Motor neuron (in vitro differentiated cells): Measurements from ENCODE around the gene SPATA16. TPM values are rescaled to one million over a fixed set of nuclear protein-coding genes. Genes with fewer than 3 reads are reported as not detected.
A peak's percentile ranks its signal among the peaks of the same experiment; 100 is the strongest.

ENCODE experiments used
- ATAC-seq, 8 experiments: fragments of 200-7000 bp; cut with Tn5 transposase; replicated peaks in 6 of 8; 2 replicates each; pipeline ENCODE4 v1.8.0; 2021; ENCODE audit warnings: mild to moderate bottlenecking in 8 of 8, moderate library complexity in 8 of 8
- H3K27ac ChIP-seq, 2 donors: fragments of 250-450 bp; sonication (Bioruptor Pico); 2 replicates each; pipeline ENCODE4 v1.9.0; 2021; ENCODE audit warnings: antibody characterized with exemption in 2 of 2, mild to moderate bottlenecking in 2 of 2, moderate library complexity in 1 of 2
- H3K4me1 ChIP-seq, 2 donors: fragments of 250-450 bp; sonication (Bioruptor Pico); replicated peaks in 1 of 2; 2 replicates each; pipeline ENCODE4 v1.6.1; 2021; ENCODE audit warnings: antibody characterized with exemption in 2 of 2, mild to moderate bottlenecking in 2 of 2, moderate library complexity in 1 of 2
- H3K4me3 ChIP-seq, 5 donors: fragments of 250-450 bp; sonication (Bioruptor Pico); 2 replicates each; pipeline ENCODE4 v1.9.0; 2021; ENCODE audit warnings: antibody characterized with exemption in 5 of 5, mild to moderate bottlenecking in 5 of 5, moderate library complexity in 4 of 5
- WGBS, 10 experiments: fragments of 450-650 bp; shearing (Covaris generic); methylation state at CpG; one replicate each; pipeline ENCODE4 v1.0.0; 2022; 5-methylcytosine and 5-hydroxymethylcytosine counted together
- in situ Hi-C, 9 experiments: fragments of 400-800 bp; cut with MboI; loops; one replicate each; pipeline ENCODE4 v1.15.0; 2021; ENCODE audit warnings: low sequenced_read_pairs in 9 of 9, low pct_unique_long_range_greater_than_20kb in 2 of 9; ENCODE audit not compliant: unreplicated experiment in 9 of 9
- total RNA-seq, 8 experiments: library from RNA; unstranded; fragments of 300-600 nt; gene quantifications; 2 replicates each; pipeline versions ENCODE4 v1.2.3 to v1.2.4, GENCODE V29; 2022

Gene SPATA16
- total RNA-seq, 8 experiments from 2014 or later = 0.11 to 0.14 TPM; not detected in 6

DNA sequence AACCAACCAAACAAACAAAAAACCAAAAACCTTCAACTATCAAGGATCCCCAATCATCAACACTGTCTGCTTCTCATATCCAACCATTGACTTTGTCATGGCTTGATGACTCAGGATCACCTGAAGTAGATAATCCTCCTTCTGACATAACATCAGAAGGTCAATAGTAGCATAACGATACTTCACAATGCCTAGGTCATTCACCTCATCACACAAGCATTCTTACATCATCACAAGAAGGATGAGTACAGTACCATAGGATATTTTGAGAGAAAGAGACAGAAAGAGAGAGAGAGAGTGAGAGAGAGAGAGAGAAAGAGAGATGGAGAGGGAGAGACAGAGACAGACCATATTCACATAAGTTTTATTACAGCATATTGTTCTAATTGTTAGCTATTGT, 42.1 kb downstream of the SPATA16 start:
- in situ Hi-C loops = no loop called here
- no peak for ATAC-seq
- 33 to 100% (median 80%) methylated on average over 1 of the region's 1 CpG; no CpG with 5 or more reads in 3 of the 10 experiments for WGBS, 10 experiments
- no peak overlapping the region for H3K4me3 ChIP-seq
- no peak overlapping the region for H3K27ac ChIP-seq
- no peaks in the 10 kb centered on the region for H3K4me1 ChIP-seq

DNA sequence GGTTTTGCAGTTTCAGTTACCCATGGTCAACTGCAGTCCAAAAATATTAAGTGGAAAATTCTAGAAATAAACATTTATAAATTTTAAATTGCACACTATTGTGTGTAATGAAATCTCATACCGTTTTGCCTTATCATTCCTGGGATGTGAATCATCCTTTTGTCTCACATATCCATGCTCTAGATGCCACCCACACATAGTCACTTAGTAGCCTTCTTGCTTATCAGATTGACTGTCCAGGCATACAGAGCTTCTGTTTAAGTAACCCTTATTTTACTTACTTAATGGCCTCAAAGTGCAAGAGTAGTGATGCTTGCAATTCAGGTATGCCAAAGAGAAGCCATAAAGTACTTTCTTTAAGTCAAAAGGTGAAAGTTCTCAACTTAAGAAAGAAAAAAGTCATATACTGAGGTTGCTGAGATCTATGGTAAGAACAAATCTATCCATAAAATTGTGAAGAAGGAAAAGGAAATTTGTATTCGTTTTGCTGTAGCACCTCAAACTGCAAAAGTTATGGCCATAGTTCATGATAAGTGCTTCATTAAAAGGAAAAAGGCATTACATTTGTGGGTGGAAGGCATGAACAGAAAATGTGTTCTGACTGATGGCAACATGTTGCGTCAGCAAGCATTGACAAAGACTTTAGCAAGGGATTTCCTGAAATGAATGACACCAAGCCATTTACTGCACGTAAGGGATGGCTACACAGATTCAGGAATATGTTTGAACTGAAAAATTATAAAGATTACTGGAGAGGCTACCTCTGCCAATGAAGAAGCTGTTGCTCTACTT, 43.8 kb downstream of the SPATA16 start:
- 0 to 100% (median 70%) methylated on average over 1 to 4 of the region's 4 CpGs for WGBS, 10 experiments
- ATAC-seq = no peak
- in situ Hi-C loops = no loop called here
- Histone ChIP-seq H3K4me1 (no peaks in the 10 kb centered on the region), H3K27ac (no peak overlapping the region), H3K4me3 (no peak overlapping the region)

DNA sequence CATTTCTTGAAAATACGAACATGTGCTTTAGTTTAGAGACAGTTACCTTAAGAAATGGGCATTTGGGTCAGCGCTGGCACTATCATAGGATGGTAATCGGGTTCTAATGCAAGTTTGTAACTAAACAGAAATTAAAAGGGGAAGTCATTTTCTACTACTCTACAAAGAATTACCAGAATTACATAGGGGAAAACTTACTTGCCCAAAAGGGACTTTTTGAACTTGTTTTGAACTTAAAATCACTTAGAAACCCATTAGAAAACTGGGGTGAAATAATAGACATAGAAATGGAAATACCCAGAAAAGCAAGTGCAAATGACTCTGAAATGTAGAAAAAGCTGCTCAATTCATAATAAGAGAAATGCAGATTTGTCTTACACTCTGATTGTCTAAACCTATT, 44.9 kb downstream of the SPATA16 start:
- H3K4me1 ChIP-seq = no peaks in the 10 kb centered on the region
- no peak for ATAC-seq
- in situ Hi-C loops = no loop called here
- no peak overlapping the region for H3K4me3 ChIP-seq
- H3K27ac ChIP-seq = no peak overlapping the region
- 0 to 100% (median 43%) methylated on average over 2 to 3 of the region's 3 CpGs; no CpG with 5 or more reads in 2 of the 10 experiments for WGBS, 10 experiments

DNA sequence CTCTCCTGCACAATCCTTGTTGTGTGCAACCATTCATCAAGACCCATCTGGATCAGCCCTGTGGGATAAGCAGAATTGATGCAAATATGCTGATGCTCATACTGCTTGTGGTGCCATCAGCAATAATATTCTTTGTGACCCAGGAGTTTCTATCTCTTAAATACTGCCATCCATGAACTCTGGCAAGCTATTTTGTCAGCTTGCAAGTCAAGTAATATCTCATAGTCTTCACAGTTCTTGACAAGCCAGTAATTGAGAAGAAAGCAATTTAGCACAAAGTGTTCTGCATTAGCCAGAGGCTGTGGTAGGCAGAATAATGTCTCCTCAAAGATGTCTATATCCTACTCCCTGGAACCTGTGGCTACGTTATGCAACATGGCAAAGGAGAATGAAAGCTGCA, 49.0 kb downstream of the SPATA16 start:
- in situ Hi-C loops = no loop called here
- 0 to 100% (median 67%) methylated on average over 1 of the region's 1 CpG; no CpG with 5 or more reads in 1 of the 10 experiments for WGBS, 10 experiments
- H3K27ac ChIP-seq = no peak overlapping the region
- H3K4me3 ChIP-seq = no peak overlapping the region
- H3K4me1 ChIP-seq = no peaks in the 10 kb centered on the region
- ATAC-seq = no peak

DNA sequence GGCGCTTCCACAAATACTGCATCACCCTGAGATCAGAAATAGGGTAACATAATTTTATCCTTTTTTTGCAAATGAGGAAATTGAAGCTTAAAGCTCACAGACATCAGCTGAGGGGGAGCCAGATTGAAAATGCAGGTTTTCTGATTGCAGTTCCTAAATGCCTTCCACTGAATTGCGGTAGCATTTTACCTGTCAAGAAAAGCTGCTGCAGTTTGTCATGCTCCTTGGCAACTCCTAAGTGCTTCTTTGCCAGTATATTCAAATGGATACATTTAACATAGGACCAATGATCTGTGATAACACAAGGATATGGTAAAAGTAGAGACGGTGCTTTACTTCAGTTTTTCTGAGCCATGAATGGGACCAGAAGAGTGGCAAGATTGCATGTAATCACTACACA, 50.5 kb downstream of the SPATA16 start:
- no peak for ATAC-seq
- Histone ChIP-seq H3K27ac (no peak overlapping the region), H3K4me1 (no peaks in the 10 kb centered on the region), H3K4me3 (no peak overlapping the region)
- 10 to 100% (median 94%) methylated on average over 1 to 3 of the region's 3 CpGs; no CpG with 5 or more reads in 2 of the 10 experiments for WGBS, 10 experiments
- in situ Hi-C loops = no loop called here

DNA sequence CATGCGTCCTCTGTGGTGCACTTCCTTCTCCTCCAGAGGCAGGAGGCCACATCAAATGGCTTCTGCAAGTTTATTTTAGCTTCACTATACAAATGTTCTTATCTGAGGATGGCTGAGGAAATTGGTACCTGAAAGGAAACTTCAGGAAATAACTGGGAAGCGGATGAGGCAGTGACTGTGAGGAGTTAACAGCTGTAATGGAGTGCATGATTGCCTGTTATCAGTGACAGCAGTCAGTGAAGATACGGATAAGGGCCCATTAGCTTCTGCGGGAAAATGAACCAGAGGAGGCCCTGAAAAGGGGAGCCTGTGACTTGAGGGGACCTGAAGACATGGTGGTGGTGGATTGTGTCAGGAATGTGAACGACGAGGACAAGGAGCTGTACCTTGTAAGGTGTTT, 51.8 kb downstream of the SPATA16 start:
- H3K4me1 ChIP-seq = no peaks in the 10 kb centered on the region
- no peak for ATAC-seq
- H3K27ac ChIP-seq = no peak overlapping the region
- no peak overlapping the region for H3K4me3 ChIP-seq
- in situ Hi-C loops = no loop called here
- WGBS, 10 experiments = 4 to 100% (median 65%) methylated on average over 1 to 4 of the region's 6 CpGs; no CpG with 5 or more reads in 2 of the 10 experiments

DNA sequence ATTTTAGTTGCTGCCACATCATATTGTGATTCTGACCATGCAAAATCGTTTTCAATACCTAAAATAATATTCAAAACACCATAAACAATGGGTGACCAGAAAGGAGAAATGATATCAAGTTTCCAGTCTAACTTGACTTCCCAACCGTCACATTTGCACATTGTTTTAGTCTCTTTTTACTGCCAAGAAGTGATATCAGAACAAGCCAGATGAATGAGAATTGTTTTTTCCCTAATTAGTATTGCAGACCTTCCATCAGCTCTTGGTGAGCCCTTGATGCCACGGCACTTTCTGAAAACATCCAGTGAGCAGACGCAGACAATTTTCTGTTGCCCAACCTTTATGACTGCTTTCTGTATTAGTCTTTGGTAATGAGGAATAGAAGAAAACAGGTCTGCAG, 62.5 kb downstream of the SPATA16 start:
- ATAC-seq = no peak
- in situ Hi-C loops = no loop called here
- no peaks in the 10 kb centered on the region for H3K4me1 ChIP-seq
- H3K27ac ChIP-seq = no peak overlapping the region
- WGBS, 10 experiments = 0 to 100% (median 80%) methylated on average over 1 to 4 of the region's 4 CpGs; no CpG with 5 or more reads in 1 of the 10 experiments
- H3K4me3 ChIP-seq = no peak overlapping the region

DNA sequence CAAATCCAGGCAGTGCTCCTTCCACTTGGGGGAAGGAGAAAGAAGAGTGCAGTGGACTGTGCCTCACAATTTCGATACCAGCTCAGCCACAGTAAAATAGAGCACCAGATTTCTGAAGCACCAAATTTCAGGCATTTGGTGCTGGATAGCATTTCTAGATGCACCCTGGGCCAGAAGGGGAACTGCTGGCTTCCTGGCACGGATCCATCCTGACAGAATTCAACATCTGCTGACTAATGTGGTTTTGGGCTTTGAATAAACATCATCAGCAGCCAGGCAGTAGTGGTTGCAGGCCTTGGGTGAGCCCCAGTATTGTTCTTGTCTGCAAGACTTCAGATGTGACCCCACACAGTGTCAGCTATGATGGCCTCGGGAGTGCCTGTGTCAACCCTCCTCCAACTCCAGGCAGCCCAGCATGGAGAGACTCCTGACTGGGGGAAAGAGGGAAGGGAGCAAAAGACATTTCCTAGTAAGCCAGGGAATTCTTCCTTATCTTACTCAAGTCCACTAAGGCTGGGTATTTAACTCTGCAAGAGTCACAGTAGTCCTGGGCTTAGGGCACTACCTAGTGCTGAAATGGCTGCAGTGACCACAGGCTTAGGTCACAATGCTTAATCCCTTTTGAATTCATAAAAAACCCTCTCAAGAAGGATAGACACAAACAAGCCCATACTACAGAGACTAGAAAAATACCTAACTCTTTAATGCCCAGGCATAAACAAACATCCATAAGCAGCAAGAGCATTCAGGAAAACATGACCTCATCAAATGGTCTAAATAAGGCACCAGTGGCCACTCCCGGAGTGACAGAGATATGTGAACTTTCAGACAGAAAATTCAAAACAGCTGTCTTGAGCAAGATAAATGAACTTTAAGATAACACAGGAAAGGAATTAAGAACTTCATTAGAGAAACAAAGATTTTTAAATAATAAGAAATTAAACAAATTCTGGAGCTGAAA, 74.7 kb downstream of the SPATA16 start:
- WGBS, 10 experiments = 0 to 100% (median 95%) methylated on average over 1 to 3 of the region's 4 CpGs
- Histone ChIP-seq H3K27ac (no peak overlapping the region), H3K4me3 (no peak overlapping the region), H3K4me1 (no peaks in the 10 kb centered on the region)
- peak in 3 of 8 experiments; percentile 44 to 82 (median 81) for ATAC-seq
- in situ Hi-C loops = no loop called here

DNA sequence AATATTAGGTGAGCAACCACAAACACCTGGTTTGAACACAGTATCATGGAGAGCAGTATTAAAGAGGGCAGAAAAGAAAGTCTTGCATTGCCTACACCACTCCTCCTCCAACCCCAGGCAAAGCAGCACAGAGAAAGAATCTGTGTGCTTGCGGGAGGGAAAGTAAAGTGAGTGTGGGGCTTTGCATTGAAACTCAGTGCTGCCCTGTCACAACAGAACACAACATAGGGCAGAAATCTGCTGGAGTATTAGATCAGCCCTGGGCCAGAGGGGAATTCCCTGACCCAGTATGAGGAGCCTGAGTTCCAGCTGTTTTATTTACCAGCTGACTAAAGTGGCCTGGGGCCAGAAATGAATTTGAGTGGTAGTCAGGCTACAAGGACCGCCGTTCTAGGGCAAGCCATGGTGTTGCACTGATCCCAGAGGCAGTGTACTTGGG, 75.5 kb downstream of the SPATA16 start:
- H3K4me3 ChIP-seq = no peak overlapping the region
- in situ Hi-C loops = no loop called here
- 40 to 100% (median 73%) methylated on average over 1 to 3 of the region's 3 CpGs; no CpG with 5 or more reads in 6 of the 10 experiments for WGBS, 10 experiments
- no peaks in the 10 kb centered on the region for H3K4me1 ChIP-seq
- peak in 3 of 8 experiments; percentile 33 to 62 (median 62) for ATAC-seq
- H3K27ac ChIP-seq = no peak overlapping the region

DNA sequence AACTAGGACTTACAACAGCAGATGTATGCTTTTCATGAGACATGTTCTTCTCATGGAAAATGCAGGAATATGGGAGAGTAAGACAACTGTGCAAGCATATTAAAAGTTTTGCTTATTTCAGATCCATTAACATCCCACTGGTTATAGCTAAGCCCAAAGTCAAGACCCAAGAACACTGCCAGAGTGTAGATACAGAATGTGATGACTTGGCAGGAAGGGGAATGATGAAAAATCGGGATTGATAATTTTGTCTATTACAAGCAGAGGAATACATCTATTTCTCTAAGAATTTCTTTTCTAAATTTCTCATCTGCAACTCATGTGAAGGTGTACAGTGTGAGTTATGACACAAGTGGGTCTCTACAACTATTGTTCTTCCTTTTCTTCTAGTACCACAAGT, 76.4 kb downstream of the SPATA16 start:
- ATAC-seq = no peak
- H3K4me1 ChIP-seq = no peaks in the 10 kb centered on the region
- WGBS, 10 experiments = 0 to 100% (median 67%) methylated on average over 1 of the region's 1 CpG; no CpG with 5 or more reads in 3 of the 10 experiments
- in situ Hi-C loops = no loop called here
- no peak overlapping the region for H3K27ac ChIP-seq
- H3K4me3 ChIP-seq = no peak overlapping the region

DNA sequence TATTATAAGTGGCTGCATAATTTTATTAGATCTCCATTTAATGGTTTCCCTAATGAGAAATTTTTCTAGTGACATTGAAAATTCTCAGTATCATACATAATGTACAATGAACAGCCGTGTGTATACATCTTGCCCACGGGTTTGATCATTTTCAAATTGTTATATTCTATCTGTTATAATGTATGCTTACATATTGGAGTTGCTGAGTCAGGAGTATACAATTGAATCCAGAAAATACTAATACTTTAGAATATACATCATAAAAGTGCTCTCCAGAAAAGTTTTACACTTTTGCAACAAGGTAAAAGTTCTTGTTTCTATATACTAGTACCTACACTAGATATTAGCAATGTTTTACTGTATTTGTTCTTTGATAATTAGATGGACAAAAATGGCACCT, 82.8 kb downstream of the SPATA16 start:
- WGBS, 10 experiments = 0 to 87% (median 0%) methylated on average over 1 to 2 of the region's 2 CpGs; no CpG with 5 or more reads in 4 of the 10 experiments
- ATAC-seq = no peak
- no peak overlapping the region for H3K27ac ChIP-seq
- no peak overlapping the region for H3K4me3 ChIP-seq
- H3K4me1 ChIP-seq = no peaks in the 10 kb centered on the region
- in situ Hi-C loops = no loop called here

DNA sequence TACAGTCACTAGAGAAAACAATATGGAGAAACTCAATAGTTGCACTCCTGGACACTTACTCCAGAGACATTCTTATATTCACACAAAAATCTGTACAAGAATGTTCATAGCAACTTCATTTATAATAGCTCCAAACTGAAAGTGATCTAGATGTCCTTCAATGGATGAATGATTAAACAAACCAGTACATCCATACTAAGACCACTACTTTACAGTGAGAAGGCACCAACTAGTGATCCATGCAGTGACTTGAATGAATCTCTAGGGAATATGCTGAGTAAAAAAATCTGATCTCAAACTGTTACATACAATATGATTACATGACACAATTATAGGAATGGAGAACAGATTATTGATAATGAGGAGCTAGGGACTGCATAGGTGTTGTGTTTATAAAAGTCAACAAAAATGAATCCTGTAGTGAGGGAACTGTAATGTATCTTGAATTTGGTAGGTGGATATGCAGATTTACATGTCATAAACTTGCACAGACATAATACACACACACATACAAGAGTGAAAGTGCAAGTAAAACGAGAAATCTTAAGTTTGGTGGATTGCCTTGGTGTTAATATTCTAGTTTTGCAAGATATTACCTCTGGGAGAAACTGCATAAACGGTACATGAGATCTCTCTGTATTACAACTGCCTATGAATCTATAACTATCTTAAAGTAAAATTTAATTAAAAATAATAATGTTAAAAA, 85.7 kb downstream of the SPATA16 start:
- 0 to 100% (median 79%) methylated on average over 1 to 2 of the region's 2 CpGs for WGBS, 10 experiments
- no peak overlapping the region for H3K27ac ChIP-seq
- no peak for ATAC-seq
- in situ Hi-C loops = no loop called here
- no peak overlapping the region for H3K4me3 ChIP-seq
- H3K4me1 ChIP-seq = no peaks in the 10 kb centered on the region
